ENCODE data around the gene SPATA18. TPM values are rescaled to one million over a fixed set of nuclear protein-coding genes. Genes with fewer than 3 reads are reported as not detected.
A peak's percentile ranks its signal among the peaks of the same experiment; 100 is the strongest.

SPATA18 gene
- total RNA-seq = 3.0 and 5.4 TPM in 2 replicates
- long read RNA-seq, partial matches to known transcripts = 1 of 2 reads
- long read RNA-seq, other reads (novel, unspliced or antisense) = 1 of 2 reads

- no peak for TF ChIP-seq CTCF (conservative IDR thresholded peaks at IDR 0.05)
- H3K27me3 Mint-ChIP-seq (ENCODE audit: low read depth) = peaks cover 55% of the 10 kb centered on the region
- peak; percentile 1 for DNase-seq (ENCODE audit: low read depth, low spot score)
- H3K4me1 Mint-ChIP-seq = peaks cover 13% of the 10 kb centered on the region
- H3K4me3 Mint-ChIP-seq = peak within 1 kb of the TSS; percentile 96
- H3K27ac Mint-ChIP-seq (ENCODE audit: unreplicated experiment) = peak within 1 kb of the TSS; percentile 68
- H3K9me3 Mint-ChIP-seq = peaks cover 2% of the 10 kb centered on the region
- H3K36me3 Mint-ChIP-seq (ENCODE audit: low read depth) = peaks cover 8% of the 10 kb centered on the region
Measured at GRCh38 chr4:52051213-52051614, at the start of gene SPATA18. TSS of gene SPATA18 (plus strand) at chr4:52051304. CDS start at chr4:52051705, 401 bp downstream.

DNA sequence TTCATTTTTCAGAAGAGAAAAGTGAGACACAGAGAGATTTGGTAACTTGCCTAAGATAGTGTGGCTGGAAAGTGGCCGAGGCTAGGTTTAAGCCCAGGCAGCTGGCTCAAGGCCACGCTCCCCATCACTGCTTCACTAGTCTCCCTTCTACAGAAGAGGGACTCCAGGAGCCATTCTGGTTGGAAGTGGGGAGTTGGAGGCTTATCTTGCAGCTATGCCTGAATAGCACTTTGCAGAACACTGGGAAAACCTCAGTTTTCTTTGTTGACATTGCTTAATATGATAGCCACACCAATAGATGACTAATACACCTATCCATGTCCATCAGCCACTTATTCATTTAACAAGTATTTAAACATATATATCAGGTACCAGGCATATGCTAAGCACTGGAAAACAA is 49.5 kb upstream of the SPATA18 start:
- no peaks in the 10 kb centered on the region for H3K4me1 Mint-ChIP-seq
- no peaks in the 10 kb centered on the region for H3K27me3 Mint-ChIP-seq (ENCODE audit: low read depth)
- H3K27ac Mint-ChIP-seq (ENCODE audit: unreplicated experiment) = no peak overlapping the region
- no peak for DNase-seq (ENCODE audit: low read depth, low spot score)
- no peak overlapping the region for H3K4me3 Mint-ChIP-seq
- H3K36me3 Mint-ChIP-seq (ENCODE audit: low read depth) = peaks cover 3% of the 10 kb centered on the region
- TF ChIP-seq CTCF (conservative IDR thresholded peaks at IDR 0.05) = no peak
- H3K9me3 Mint-ChIP-seq = no peaks in the 10 kb centered on the region

DNA sequence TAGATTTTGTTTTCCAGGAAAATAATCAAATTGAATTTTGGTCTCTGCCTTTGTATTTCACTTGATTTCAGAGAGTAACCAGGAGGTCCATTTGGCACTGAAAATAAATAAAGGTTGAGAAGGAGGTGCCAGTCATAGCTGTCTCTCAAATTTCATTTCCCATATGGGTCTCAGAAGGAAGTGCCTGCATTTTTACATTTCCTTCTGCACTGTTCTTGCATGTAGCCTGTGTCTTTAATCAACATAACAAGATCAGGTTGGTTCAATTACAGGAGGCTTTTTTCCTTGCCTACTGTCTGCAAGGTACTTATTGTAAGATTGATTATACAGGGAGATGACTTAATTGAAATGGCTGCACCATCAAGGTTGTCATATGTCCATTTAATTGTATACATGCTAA is 46.7 kb upstream of the SPATA18 start:
- DNase-seq (ENCODE audit: low read depth, low spot score) = no peak
- Mint-ChIP-seq H3K36me3 (ENCODE audit: low read depth) (peaks cover 3% of the 10 kb centered on the region), H3K27me3 (ENCODE audit: low read depth) (no peaks in the 10 kb centered on the region), H3K27ac (ENCODE audit: unreplicated experiment) (no peak overlapping the region), H3K4me3 (no peak overlapping the region), H3K4me1 (no peaks in the 10 kb centered on the region), H3K9me3 (peaks cover 1% of the 10 kb centered on the region)
- no peak for TF ChIP-seq CTCF (conservative IDR thresholded peaks at IDR 0.05)

DNA sequence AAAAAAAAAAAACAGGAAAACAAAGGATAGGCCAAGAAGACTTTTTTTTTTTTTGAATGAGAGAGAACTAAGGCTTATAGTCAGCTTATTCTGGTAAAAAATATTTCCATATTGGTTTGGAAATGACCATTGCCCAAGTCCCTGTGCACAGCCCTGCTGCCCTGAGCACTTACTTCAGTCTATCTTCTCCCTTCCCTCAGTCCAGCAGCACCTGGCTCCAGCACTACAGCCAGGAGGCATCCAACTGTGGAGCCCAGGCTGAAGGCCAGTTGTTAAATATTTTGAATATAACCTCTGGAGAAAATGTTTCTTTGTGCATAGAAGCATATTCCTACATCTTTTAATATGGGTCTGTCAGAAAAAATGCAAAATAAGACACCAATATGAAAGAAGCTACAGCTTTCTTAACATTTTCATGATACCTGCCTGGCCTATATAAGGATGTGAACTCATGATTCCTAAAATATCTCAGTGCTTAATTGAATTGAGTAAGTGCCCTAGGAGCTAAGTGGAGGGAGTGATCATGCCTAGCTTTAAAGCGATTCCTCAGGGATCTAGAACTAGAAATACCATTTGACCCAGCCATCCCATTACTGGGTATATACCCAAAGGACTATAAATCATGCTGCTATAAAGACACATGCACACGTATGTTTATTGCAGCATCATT is 45.4 kb upstream of the SPATA18 start:
- DNase-seq (ENCODE audit: low read depth, low spot score) = no peak
- Mint-ChIP-seq H3K27ac (ENCODE audit: unreplicated experiment) (no peak overlapping the region), H3K27me3 (ENCODE audit: low read depth) (no peaks in the 10 kb centered on the region), H3K9me3 (peaks cover 7% of the 10 kb centered on the region), H3K4me3 (no peak overlapping the region), H3K4me1 (no peaks in the 10 kb centered on the region), H3K36me3 (ENCODE audit: low read depth) (peaks cover 7% of the 10 kb centered on the region)
- TF ChIP-seq CTCF (conservative IDR thresholded peaks at IDR 0.05) = no peak

- H3K4me1 Mint-ChIP-seq = no peaks in the 10 kb centered on the region
- no peaks in the 10 kb centered on the region for H3K27me3 Mint-ChIP-seq (ENCODE audit: low read depth)
- peaks cover 7% of the 10 kb centered on the region for H3K9me3 Mint-ChIP-seq
- no peak for DNase-seq (ENCODE audit: low read depth, low spot score)
- peaks cover 7% of the 10 kb centered on the region for H3K36me3 Mint-ChIP-seq (ENCODE audit: low read depth)
- no peak overlapping the region for H3K27ac Mint-ChIP-seq (ENCODE audit: unreplicated experiment)
- H3K4me3 Mint-ChIP-seq = no peak overlapping the region
- TF ChIP-seq CTCF (conservative IDR thresholded peaks at IDR 0.05) = no peak
Measured at GRCh38 chr4:52006887-52007286, 44.2 kb upstream of the SPATA18 start.
